Measurements from ENCODE around the gene LARGE2. TPM values are rescaled to one million over a fixed set of nuclear protein-coding genes. Genes with fewer than 3 reads are reported as not detected.

LARGE2 gene
- total RNA-seq, 4 donors from 2014 or later: 0.17 TPM; not detected in 3

DNA sequence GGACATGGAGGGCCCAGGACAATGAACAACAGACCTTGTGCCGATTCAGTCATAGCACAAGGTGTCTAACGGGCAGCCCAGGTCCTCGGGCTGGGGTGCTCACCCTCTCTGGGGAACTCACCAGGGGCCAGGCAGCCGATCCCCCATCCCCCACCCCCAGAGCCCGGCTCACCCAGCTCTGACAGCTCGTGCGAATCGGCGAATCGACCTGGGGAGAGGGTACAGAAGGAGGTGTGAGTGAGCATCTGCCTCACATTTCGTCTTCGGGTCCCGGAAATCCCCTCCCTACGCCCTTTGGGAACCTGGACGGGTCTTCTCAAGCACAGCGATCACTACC is 5.2 kb upstream of the LARGE2 start:
- peak overlapping the region; percentile 81 to 96 (median 92) for H3K27ac ChIP-seq (replicated peaks in 1 of 4)
- DNase-seq (ENCODE audit: extremely low spot score): no peak
- TF ChIP-seq, protein P1, sequence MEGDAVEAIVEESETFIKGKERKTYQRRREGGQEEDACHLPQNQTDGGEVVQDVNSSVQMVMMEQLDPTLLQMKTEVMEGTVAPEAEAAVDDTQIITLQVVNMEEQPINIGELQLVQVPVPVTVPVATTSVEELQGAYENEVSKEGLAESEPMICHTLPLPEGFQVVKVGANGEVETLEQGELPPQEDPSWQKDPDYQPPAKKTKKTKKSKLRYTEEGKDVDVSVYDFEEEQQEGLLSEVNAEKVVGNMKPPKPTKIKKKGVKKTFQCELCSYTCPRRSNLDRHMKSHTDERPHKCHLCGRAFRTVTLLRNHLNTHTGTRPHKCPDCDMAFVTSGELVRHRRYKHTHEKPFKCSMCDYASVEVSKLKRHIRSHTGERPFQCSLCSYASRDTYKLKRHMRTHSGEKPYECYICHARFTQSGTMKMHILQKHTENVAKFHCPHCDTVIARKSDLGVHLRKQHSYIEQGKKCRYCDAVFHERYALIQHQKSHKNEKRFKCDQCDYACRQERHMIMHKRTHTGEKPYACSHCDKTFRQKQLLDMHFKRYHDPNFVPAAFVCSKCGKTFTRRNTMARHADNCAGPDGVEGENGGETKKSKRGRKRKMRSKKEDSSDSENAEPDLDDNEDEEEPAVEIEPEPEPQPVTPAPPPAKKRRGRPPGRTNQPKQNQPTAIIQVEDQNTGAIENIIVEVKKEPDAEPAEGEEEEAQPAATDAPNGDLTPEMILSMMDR (IDR thresholded peaks at IDR 0.05): no peak
- no peak for TF ChIP-seq EP300 (IDR thresholded peaks at IDR 0.05)
- TF ChIP-seq POLR2AphosphoS5 (IDR thresholded peaks at IDR 0.05): no peak
- no peak for TF ChIP-seq POLR2A (IDR thresholded peaks at IDR 0.05; ENCODE audit: low read depth)
- H3K27me3 ChIP-seq: peaks cover 0 to 15% (median 4%) of the 10 kb centered on the region in 4 donors
- 26% methylated on average over 3 of the region's 16 CpGs for WGBS
- peaks cover 25 to 41% (median 39%) of the 10 kb centered on the region in 4 donors for H3K36me3 ChIP-seq
- intact Hi-C loops (cut with DNase I): no loop called here
- peaks cover 19 to 41% (median 35%) of the 10 kb centered on the region in 4 donors for H3K4me1 ChIP-seq
- peak overlapping the region; percentile 70 to 98 (median 78) for H3K4me3 ChIP-seq
- H3K9me3 ChIP-seq: no peaks in the 10 kb centered on the region

DNA sequence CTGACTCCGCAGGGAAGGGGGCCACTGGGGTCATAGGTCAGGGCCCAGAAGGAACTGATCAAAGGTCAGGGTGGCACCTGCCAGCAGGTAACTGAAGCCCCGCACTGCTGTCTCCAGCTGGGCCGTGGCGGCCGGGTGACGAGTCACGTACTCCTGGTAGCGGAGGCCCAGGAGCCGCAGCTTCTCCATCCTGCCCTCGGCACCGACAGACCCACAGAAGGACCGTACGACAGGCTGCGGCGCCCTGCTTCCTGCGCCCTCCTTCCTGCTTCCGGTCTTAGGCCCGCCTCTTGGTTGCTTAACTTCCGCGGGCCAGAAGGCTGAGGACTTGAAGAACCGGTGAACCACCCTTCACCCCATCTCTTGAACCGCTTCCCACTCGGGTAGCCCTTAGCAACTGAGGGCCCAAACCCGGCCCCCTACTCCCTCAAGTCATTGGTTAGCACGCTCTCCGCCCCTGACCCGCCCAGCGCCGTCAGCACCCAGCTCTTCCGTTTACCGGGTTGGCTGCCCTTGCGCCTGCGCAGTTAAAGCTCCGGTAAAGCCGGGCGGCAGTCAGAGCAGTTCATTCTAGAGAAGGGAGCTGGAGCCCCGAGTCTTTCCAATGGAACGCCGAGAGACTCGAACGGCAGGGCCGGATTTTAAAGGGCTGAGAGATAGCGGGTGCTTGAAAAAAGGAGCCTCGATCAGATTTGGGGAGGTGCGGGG is 4.7 kb upstream of the LARGE2 start, which contains the start of gene PEX16:
Gene PEX16 (minus strand): TSS at position 255 of the 708 bp plus-strand sequence. CDS start 66 bp downstream, at position 189.
- TF ChIP-seq EP300 (IDR thresholded peaks at IDR 0.05) (no peak), POLR2A (IDR thresholded peaks at IDR 0.05; ENCODE audit: low read depth) (peak; percentile 72), POLR2AphosphoS5 (IDR thresholded peaks at IDR 0.05) (peak; percentile 95 to 98)
- TF ChIP-seq, protein P1 (IDR thresholded peaks at IDR 0.05): peak in 1 of 3 experiments; percentile 25
- intact Hi-C loops (cut with DNase I): no loop called here

DNA sequence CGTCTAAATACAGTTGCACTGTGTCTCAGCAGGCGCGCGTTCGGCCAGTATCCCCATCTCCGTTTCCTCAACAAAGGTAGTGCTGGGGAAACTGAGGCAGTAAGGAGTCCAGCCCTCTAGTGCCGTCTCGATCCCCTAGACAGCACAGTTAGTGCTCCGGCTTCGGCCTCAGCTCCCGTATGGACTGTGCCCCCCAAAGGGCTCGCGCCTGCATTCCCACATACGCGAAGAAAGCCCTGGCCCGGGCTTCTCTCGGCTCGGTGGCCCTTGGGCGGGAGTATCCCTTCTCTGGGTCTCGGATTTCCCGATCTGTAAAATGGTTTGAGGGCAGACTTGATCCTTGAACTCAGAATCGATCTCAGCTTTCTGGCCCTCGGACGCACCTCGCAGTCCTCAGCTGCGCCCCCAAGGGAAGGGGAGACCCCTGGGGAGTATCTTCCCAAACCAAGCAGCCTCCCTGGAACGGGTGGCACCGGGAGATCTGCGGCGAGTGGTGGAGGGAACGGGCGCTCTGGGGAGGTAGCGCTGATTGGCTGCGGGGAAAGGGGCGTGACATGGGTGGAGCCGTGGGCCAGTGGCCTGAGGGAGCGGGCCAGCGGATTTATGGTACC is 4.0 kb upstream of the LARGE2 start:
- H3K4me1 ChIP-seq: peaks cover 27 to 52% (median 47%) of the 10 kb centered on the region in 4 donors
- peaks cover 0 to 26% (median 16%) of the 10 kb centered on the region in 4 donors for H3K27me3 ChIP-seq
- H3K27ac ChIP-seq (replicated peaks in 1 of 4): peak overlapping the region; percentile 81 to 96 (median 92)
- peak overlapping the region; percentile 70 to 98 (median 78) for H3K4me3 ChIP-seq
- intact Hi-C loops (cut with DNase I): no loop called here
- DNase-seq (ENCODE audit: extremely low spot score): peak; percentile 96
- H3K9me3 ChIP-seq: no peaks in the 10 kb centered on the region
- H3K36me3 ChIP-seq: peaks cover 19 to 29% (median 28%) of the 10 kb centered on the region in 4 donors
- 0% methylated on average over 30 of the region's 38 CpGs for WGBS
- TF ChIP-seq POLR2A (IDR thresholded peaks at IDR 0.05; ENCODE audit: low read depth) (peak; percentile 42), EP300 (IDR thresholded peaks at IDR 0.05) (no peak), POLR2AphosphoS5 (IDR thresholded peaks at IDR 0.05) (peak; percentile 83 to 94)

More for the DNA sequence above, 4.7 kb upstream of the LARGE2 start, which contains the start of gene PEX16:
- H3K4me1 ChIP-seq: peaks cover 24 to 46% (median 41%) of the 10 kb centered on the region in 4 donors
- DNase-seq (ENCODE audit: extremely low spot score): peak; percentile 99
- H3K27ac ChIP-seq (replicated peaks in 1 of 4): peak within 1 kb of the TSS; percentile 81 to 96 (median 92)
- peaks cover 0 to 20% (median 10%) of the 10 kb centered on the region in 4 donors for H3K27me3 ChIP-seq
- H3K36me3 ChIP-seq: peaks cover 25 to 36% (median 34%) of the 10 kb centered on the region in 4 donors
- peak within 1 kb of the TSS; percentile 70 to 98 (median 78) for H3K4me3 ChIP-seq
- WGBS: 0% methylated on average over 16 of the region's 45 CpGs
- no peaks in the 10 kb centered on the region for H3K9me3 ChIP-seq

DNA sequence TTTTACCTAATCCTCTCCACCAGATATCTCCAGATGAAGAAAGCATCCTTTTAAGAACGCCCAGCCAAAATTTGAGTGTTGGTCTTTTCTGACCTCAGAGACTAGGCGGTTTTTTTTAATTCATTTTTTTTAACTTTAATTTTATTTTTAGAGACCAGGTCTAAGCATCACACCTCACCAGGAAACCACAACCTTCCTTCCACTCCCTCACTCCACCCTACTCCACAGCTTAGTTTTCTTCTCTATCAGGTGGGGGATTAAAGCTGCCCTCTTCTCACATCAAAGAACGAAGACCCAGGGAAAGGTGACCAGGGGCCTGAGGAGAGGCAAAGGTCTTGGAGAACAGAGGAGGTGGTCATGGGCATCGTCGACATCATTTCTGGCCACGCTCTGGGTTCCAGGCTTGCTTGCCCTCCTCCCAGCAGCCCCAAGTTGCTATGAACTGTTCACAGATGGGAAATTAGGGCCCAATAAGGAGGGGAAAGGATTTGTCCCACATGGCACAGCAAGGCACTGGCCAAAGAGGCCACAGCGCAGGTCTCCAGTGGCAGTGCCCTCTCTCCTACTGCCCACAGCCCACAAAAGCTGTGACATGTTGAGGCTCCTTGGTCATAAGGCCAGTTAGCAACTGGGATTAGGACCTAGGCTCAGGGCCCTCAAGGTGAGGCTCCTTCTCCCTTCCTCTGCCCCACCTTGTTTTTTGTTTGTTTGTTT is 3.3 kb upstream of the LARGE2 start:
- DNase-seq (ENCODE audit: extremely low spot score): no peak

More for the DNA sequence above, 3.3 kb upstream of the LARGE2 start:
- H3K36me3 ChIP-seq: peaks cover 12 to 22% (median 21%) of the 10 kb centered on the region in 4 donors
- no peak for TF ChIP-seq POLR2A (IDR thresholded peaks at IDR 0.05; ENCODE audit: low read depth)
- no peak for TF ChIP-seq POLR2AphosphoS5 (IDR thresholded peaks at IDR 0.05)
- TF ChIP-seq, protein P1 (IDR thresholded peaks at IDR 0.05): no peak
- TF ChIP-seq EP300 (IDR thresholded peaks at IDR 0.05): no peak
- peaks cover 0 to 32% (median 17%) of the 10 kb centered on the region in 4 donors for H3K27me3 ChIP-seq
- H3K4me3 ChIP-seq: peak overlapping the region; percentile 70 to 98 (median 78)
- H3K27ac ChIP-seq (replicated peaks in 1 of 4): peak overlapping the region; percentile 81 to 96 (median 92)
- 55% methylated on average over 6 of the region's 7 CpGs for WGBS
- H3K9me3 ChIP-seq: no peaks in the 10 kb centered on the region
- intact Hi-C loops (cut with DNase I): no loop called here
- H3K4me1 ChIP-seq: peaks cover 27 to 53% (median 47%) of the 10 kb centered on the region in 4 donors
